IMR-90 (cell line): ENCODE measurements around the gene RBM10. TPM values are rescaled to one million over a fixed set of nuclear protein-coding genes. Genes with fewer than 3 reads are reported as not detected.

ENCODE experiments used
- ATAC-seq: fragments of 200-7000 bp; cut with Tn5 transposase; 2 replicates; pipeline ENCODE4 v1.9.1; 2020; ENCODE audit warnings: low read depth, mild to moderate bottlenecking, moderate library complexity
- BruUV-seq: library from RNA; stranded (reverse); fragments of 400-500 nt; replicated peaks from 2 replicates; lab custom pipeline; 2021; lab: Mats Ljungman, UMichigan
- CTCF ChIA-PET: fragments of 300-600 bp; formaldehyde crosslinking; extraction: SDS; loops from one replicate; lab custom pipeline; 2021; ENCODE audit warnings: antibody characterized with exemption; lab: Yijun Ruan, JAX
- POLR2A ChIA-PET: fragments of 300-600 bp; sonication (Branson Sonifier 250); formaldehyde crosslinking; loops from one replicate; lab custom pipeline; 2022; ENCODE audit warnings: antibody characterized with exemption; ENCODE audit not compliant: unreplicated experiment; lab: Charles Lee
- DNase-seq: peaks from one replicate; pipeline ENCODE4 v3.0.0; 2013
- H2AFZ ChIP-seq: replicated peaks from 2 replicates; pipeline ENCODE3; 2013; ENCODE audit warnings: low read length, mild to moderate bottlenecking; ENCODE audit not compliant: poor library complexity
- H2AK5ac ChIP-seq: 2 replicates; pipeline ENCODE4 v1.6.1; 2013; ENCODE audit warnings: low read depth, low read length, inconsistent platforms
- H2AK9ac ChIP-seq: replicated peaks from 2 replicates; pipeline ENCODE3; 2013; ENCODE audit warnings: mild to moderate bottlenecking, low read depth, low read length, moderate library complexity; ENCODE audit not compliant: poor library complexity
- H2BK120ac ChIP-seq: 2 replicates; pipeline ENCODE4 v1.6.1; 2013; ENCODE audit warnings: low read depth, low read length, inconsistent platforms
- H2BK15ac ChIP-seq: 3 replicates; pipeline ENCODE4 v1.6.1; 2013; ENCODE audit warnings: low read depth, low read length, inconsistent platforms
- H2BK20ac ChIP-seq: 2 replicates; pipeline ENCODE4 v1.6.1; 2013; ENCODE audit warnings: low read depth, mild to moderate bottlenecking, inconsistent platforms, low read length, moderate library complexity
- H2BK5ac ChIP-seq: 2 replicates; pipeline ENCODE4 v1.6.1; 2013; ENCODE audit warnings: mild to moderate bottlenecking, low read depth, low read length, inconsistent platforms; ENCODE audit not compliant: poor library complexity, severe bottlenecking
- H3K14ac ChIP-seq: replicated peaks from 2 replicates; pipeline ENCODE4 v1.6.1; 2013; ENCODE audit warnings: low read depth, low read length, inconsistent platforms
- H3K18ac ChIP-seq: 2 replicates; pipeline ENCODE4 v1.6.1; 2013; ENCODE audit warnings: low read depth, low read length, control low read depth
- H3K23ac ChIP-seq: 2 replicates; pipeline ENCODE4 v1.6.1; 2013; ENCODE audit warnings: low read depth, low read length, inconsistent platforms
- H3K27ac ChIP-seq: 2 replicates; pipeline ENCODE4 v1.5.1; 2013; ENCODE audit warnings: mild to moderate bottlenecking, control low read depth, low read length; ENCODE audit not compliant: insufficient read depth
- H3K27me3 ChIP-seq: 2 replicates; pipeline ENCODE4 v1.6.1; 2013; ENCODE audit warnings: low read length; ENCODE audit not compliant: control insufficient read depth, insufficient read depth
- H3K36me3 ChIP-seq: 2 replicates; pipeline ENCODE4 v1.6.1; 2013; ENCODE audit warnings: low read length, mixed read lengths; ENCODE audit not compliant: control insufficient read depth, insufficient read depth
- H3K4ac ChIP-seq: 2 replicates; pipeline ENCODE4 v1.6.1; 2013; ENCODE audit warnings: low read depth, low read length, inconsistent platforms
- H3K4me1 ChIP-seq: 2 replicates; pipeline ENCODE4 v1.6.1; 2013; ENCODE audit warnings: low read length, mixed read lengths; ENCODE audit not compliant: control insufficient read depth, insufficient read depth
- H3K4me2 ChIP-seq: 2 replicates; pipeline ENCODE4 v1.6.1; 2013; ENCODE audit warnings: low read depth, mild to moderate bottlenecking, control low read depth, low read length, moderate library complexity
- H3K4me3 ChIP-seq: 2 replicates; pipeline ENCODE4 v1.5.1; 2013; ENCODE audit warnings: low read depth, mild to moderate bottlenecking, control low read depth, low read length, moderate library complexity; ENCODE audit not compliant: insufficient read depth
- H3K56ac ChIP-seq: 2 replicates; pipeline ENCODE4 v1.6.1; 2013; ENCODE audit warnings: low read length, inconsistent platforms; ENCODE audit not compliant: insufficient read depth; ENCODE audit errors: extremely low read depth
- H3K79me1 ChIP-seq, 2 experiments: 2 replicates each; pipeline ENCODE4 v1.6.1; 2013; ENCODE audit warnings: low read length in 2 of 2, inconsistent platforms in 1 of 2, low read depth in 1 of 2
- H3K9ac ChIP-seq: 2 replicates; pipeline ENCODE4 v1.6.1; 2013; ENCODE audit warnings: low read depth, low read length, control low read depth
- H3K9me1 ChIP-seq: 2 replicates; pipeline ENCODE4 v1.6.1; 2013; ENCODE audit warnings: low read length, inconsistent platforms; ENCODE audit not compliant: insufficient read depth
- H3K9me3 ChIP-seq: 2 replicates; pipeline ENCODE4 v1.6.1; 2013; ENCODE audit warnings: low read length; ENCODE audit not compliant: control insufficient read depth, insufficient read depth
- H4K20me1 ChIP-seq: 2 replicates; pipeline ENCODE4 v1.6.1; 2013; ENCODE audit warnings: low read length, inconsistent platforms; ENCODE audit not compliant: insufficient read depth
- H4K5ac ChIP-seq: 2 replicates; pipeline ENCODE4 v1.6.1; 2013; ENCODE audit warnings: mild to moderate bottlenecking, low read depth, low read length, control low read depth
- H4K8ac ChIP-seq, 2 experiments: 2 replicates each; pipeline ENCODE4 v1.6.1; 2013; ENCODE audit warnings: low read depth in 2 of 2, low read length in 2 of 2, control low read depth in 1 of 2, inconsistent platforms in 1 of 2
- H4K91ac ChIP-seq: 2 replicates; pipeline ENCODE4 v1.6.1; 2013; ENCODE audit warnings: low read depth, low read length, inconsistent platforms; ENCODE audit not compliant: insufficient read depth
- BHLHE40 ChIP-seq: fragments of 150-350 bp; IDR thresholded peaks from 2 replicates; pipeline ENCODE4 v1.6.1; 2016; ENCODE audit warnings: mild to moderate bottlenecking, low read depth, low read length
- CEBPB ChIP-seq: IDR thresholded peaks from 2 replicates; pipeline ENCODE4 v1.6.1; 2012; ENCODE audit warnings: low read depth, low read length, improper control_type of control experiment
- CHD1 ChIP-seq: IDR thresholded peaks from 2 replicates; pipeline ENCODE4 v1.6.1; 2012; ENCODE audit warnings: low read depth, low read length, improper control_type of control experiment
- CTCF ChIP-seq: conservative IDR thresholded peaks from 2 replicates; pipeline ENCODE4 v1.5.1; 2012; ENCODE audit warnings: mild to moderate bottlenecking, low read depth, low read length, improper control_type of control experiment
- FOS ChIP-seq: fragments of 150-350 bp; IDR thresholded peaks from 2 replicates; pipeline ENCODE4 v1.6.1; 2016; ENCODE audit warnings: low read depth, low read length
- MAFK ChIP-seq: IDR thresholded peaks from 2 replicates; pipeline ENCODE4 v1.6.1; 2012; ENCODE audit warnings: low read depth, low read length, improper control_type of control experiment
- MAZ ChIP-seq: IDR thresholded peaks from 2 replicates; pipeline ENCODE4 v1.6.1; 2012; ENCODE audit warnings: low read depth, mild to moderate bottlenecking, low read length, improper control_type of control experiment, moderate library complexity, borderline replicate concordance
- MXI1 ChIP-seq: IDR thresholded peaks from 2 replicates; pipeline ENCODE4 v1.6.1; 2012; ENCODE audit warnings: low read depth, mild to moderate bottlenecking, low read length, moderate library complexity, borderline replicate concordance
- NFE2L2 ChIP-seq: fragments of 150-350 bp; IDR thresholded peaks from 2 replicates; pipeline ENCODE4 v1.6.1; 2016; ENCODE audit warnings: low read depth, mild to moderate bottlenecking, low read length
- POLR2A ChIP-seq: IDR thresholded peaks from 2 replicates; pipeline ENCODE4 v1.6.1; 2012; ENCODE audit warnings: mild to moderate bottlenecking, low read depth, low read length
- RCOR1 ChIP-seq: IDR thresholded peaks from 2 replicates; pipeline ENCODE4 v1.6.1; 2012; ENCODE audit warnings: mild to moderate bottlenecking, low read length, improper control_type of control experiment; ENCODE audit not compliant: insufficient replicate concordance
- RFX5 ChIP-seq: IDR thresholded peaks from 2 replicates; pipeline ENCODE4 v1.8.0; 2012; ENCODE audit warnings: low read depth, mild to moderate bottlenecking, low read length, moderate library complexity
- SMC3 ChIP-seq: fragments of 150-350 bp; IDR thresholded peaks from 2 replicates; pipeline ENCODE4 v1.6.1; 2016; ENCODE audit warnings: low read depth, mild to moderate bottlenecking, antibody characterized with exemption, low read length, moderate library complexity
- WGBS, 2 experiments: methylation state at CpG; one replicate each; pipeline versions ENCODE4 v1.1.5 to v1.1.7; 2013; ENCODE audit warnings: missing lambda C conversion rate in 2 of 2; ENCODE audit not compliant: insufficient read length in 1 of 2; ENCODE audit errors: extremely low coverage in 2 of 2; 5-methylcytosine and 5-hydroxymethylcytosine counted together
- dilution Hi-C: fragments of 300-500 bp; cut with HindIII; formaldehyde crosslinking; loops from one replicate; pipeline ENCODE4 v1.14.3; 2018; ENCODE audit warnings: low sequenced_read_pairs; ENCODE audit not compliant: unreplicated experiment
- in situ Hi-C: fragments of 300-500 bp; cut with MboI; formaldehyde crosslinking; loops from 3 replicates; pipeline ENCODE4 v1.14.3; 2019; ENCODE audit warnings: low sequenced_read_pairs, inconsistent platforms, mixed read lengths
- intact Hi-C: fragments of 100-400 bp; cut with micrococcal nuclease; formaldehyde crosslinking; loops from 2 replicates; pipeline ENCODE4 v1.10.0; 2022
- polyA plus RNA-seq, 3 experiments: library from polyadenylated mRNA; depleted of rRNA; stranded (reverse); fragments of >200 nt; gene quantifications; 2 replicates each; pipeline ENCODE4 v1.2.3, GENCODE V29; 2012; ENCODE audit warnings: low replicate concordance in 1 of 3
- total RNA-seq: library from RNA; depleted of rRNA; stranded (reverse); fragments of >200 nt; gene quantifications from 2 replicates; pipeline ENCODE4 v1.2.3, GENCODE V29; 2012

The RBM10 gene
- total and polyA plus RNA-seq, 2 of the 4 experiments (the other 2 are of a cell fraction) = 33.4 to 36.0 TPM

- DNase-seq (no peak), ATAC-seq (no peak)
- no peak overlapping the region for H2BK20ac ChIP-seq
- no peak overlapping the region for H3K27ac ChIP-seq
- peaks cover 19% of the 10 kb centered on the region for H4K20me1 ChIP-seq
- H3K4me1 ChIP-seq = no peaks in the 10 kb centered on the region
- H3K56ac ChIP-seq = no peak overlapping the region
- no TSS peak for BruUV-seq
- no peak overlapping the region for H2AK9ac ChIP-seq
- no peak overlapping the region for H2BK120ac ChIP-seq
- no peak overlapping the region for H4K5ac ChIP-seq
- H2BK15ac ChIP-seq = no peak overlapping the region
- H3K4me3 ChIP-seq = no peak overlapping the region
- TF ChIP-seq CHD1 = no peak
- no peak for TF ChIP-seq RFX5
- TF ChIP-seq MAZ = no peak
- no peak for TF ChIP-seq MXI1
- TF ChIP-seq CEBPB = no peak
- TF ChIP-seq BHLHE40 = no peak
- no peak for TF ChIP-seq CTCF
- no peak for TF ChIP-seq NFE2L2
- TF ChIP-seq FOS = no peak
- no peak for TF ChIP-seq MAFK
- TF ChIP-seq POLR2A = no peak
- no peak for TF ChIP-seq SMC3
- no peak for TF ChIP-seq RCOR1
- peaks cover 18% of the 10 kb centered on the region for H3K36me3 ChIP-seq
- H3K79me1 ChIP-seq = peaks cover 3 to 11% of the 10 kb centered on the region in 2 experiments; a peak in 3 of 4 replicates
- POLR2A ChIA-PET = no interaction called here
- H3K9me1 ChIP-seq = no peaks in the 10 kb centered on the region
- H2AK5ac ChIP-seq = no peak overlapping the region
- H4K8ac ChIP-seq = no peak overlapping the region
- dilution Hi-C loops = no loop called here
- in situ Hi-C loops = no loop called here
- CTCF ChIA-PET = interaction anchor here (0.6 kb wide), 1 partner anchor 10 kb away, joined by 3 read pairs; no protein-coding TSS in a partner anchor
- no peak overlapping the region; the same call in 1 of the 2 replicates for H3K23ac ChIP-seq
- no peak overlapping the region for H3K4me2 ChIP-seq
- no peak overlapping the region for H3K4ac ChIP-seq
- no peak overlapping the region for H4K91ac ChIP-seq
- H2AFZ ChIP-seq = no peak overlapping the region
- no peak overlapping the region for H3K14ac ChIP-seq
- H3K18ac ChIP-seq = no peak overlapping the region
- WGBS, 2 experiments = 100% methylated on average over 2 of the region's 4 CpGs; no CpG with 5 or more reads in 1 of the 2 experiments
- H3K27me3 ChIP-seq = no peaks in the 10 kb centered on the region; the same call in 1 of the 2 replicates
- no peak overlapping the region for H2BK5ac ChIP-seq
- H3K9me3 ChIP-seq = no peaks in the 10 kb centered on the region; the same call in 1 of the 2 replicates
- intact Hi-C loops = no loop called here
- no peak overlapping the region for H3K9ac ChIP-seq
Observed at GRCh38 chrX:47160781-47161180, 15.8 kb downstream of the RBM10 start.
